ENCODE measurements around the gene TUBGCP4.

TUBGCP4 gene

DNA sequence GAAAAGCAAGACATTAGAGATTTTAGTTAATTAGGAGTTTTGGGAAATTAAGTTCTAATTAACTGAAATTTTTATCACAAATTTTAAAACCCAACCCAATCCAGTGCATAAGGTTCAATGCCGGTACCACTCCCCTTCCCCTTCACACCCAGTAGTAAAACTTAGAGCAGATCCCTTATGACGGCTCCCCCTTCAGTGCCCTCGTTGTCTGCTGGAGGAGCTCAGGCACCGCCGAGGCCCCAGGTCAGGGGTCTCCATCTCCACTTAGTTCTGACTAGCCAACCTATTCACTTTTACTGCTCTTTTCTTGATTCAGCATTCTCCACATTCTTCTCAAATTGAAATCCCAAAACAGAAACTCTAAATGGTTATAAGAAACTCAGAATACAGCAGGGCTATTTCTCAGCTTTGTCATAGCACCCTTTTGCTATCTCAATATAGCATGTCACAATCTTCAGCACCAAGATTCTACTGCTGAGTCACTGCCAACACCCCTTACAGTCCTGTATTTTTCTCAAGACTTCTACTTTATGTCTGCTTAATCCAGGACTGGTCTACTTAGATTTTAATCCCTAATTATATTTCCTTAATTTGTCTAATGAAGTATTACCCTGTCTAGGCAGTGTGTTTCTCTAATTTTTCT, 39.8 kb downstream of the TUBGCP4 start:
- no peaks in the 10 kb centered on the region for H3K27me3 ChIP-seq (ENCODE audit: insufficient read depth, poor library complexity, severe bottlenecking)
- no peak for DNase-seq (ENCODE audit: low read depth in 1 of 2, low spot score in 1 of 2)
- no peak for TF ChIP-seq SPI1 (IDR thresholded peaks at IDR 0.05; ENCODE audit: borderline replicate concordance, low read depth)
- TF ChIP-seq REST (IDR thresholded peaks at IDR 0.05; ENCODE audit: insufficient replicate concordance, low read depth) = no peak
- TF ChIP-seq POLR2AphosphoS5 (IDR thresholded peaks at IDR 0.05; ENCODE audit: low read depth) = no peak
- TF ChIP-seq CTCF (IDR thresholded peaks at IDR 0.05; ENCODE audit: insufficient read depth, low read length) = no peak
- TF ChIP-seq GABPA (IDR thresholded peaks at IDR 0.05; ENCODE audit: low read depth) = no peak
- no peak overlapping the region for H3K4me3 ChIP-seq (replicated peaks; ENCODE audit: insufficient read depth, low read length)
- H3K27ac ChIP-seq (replicated peaks) = no peak overlapping the region

DNA sequence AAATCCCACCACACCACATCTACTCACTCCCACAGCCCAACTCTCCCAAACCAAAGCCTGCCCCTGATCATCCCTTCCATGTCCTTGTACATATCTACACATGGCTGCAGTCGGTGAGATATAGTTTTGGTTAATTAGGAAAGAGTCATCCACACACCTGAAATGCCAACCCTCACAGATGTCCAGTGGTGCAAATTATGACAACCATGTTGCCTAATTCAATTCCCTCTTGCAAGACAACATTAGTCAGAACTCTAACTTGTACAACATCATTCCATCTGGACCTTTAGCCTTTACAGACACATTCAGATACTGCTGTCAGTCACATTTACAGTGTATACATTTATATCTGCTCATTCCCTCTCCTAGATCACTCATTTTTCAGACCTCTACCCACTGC, 41.2 kb downstream of the TUBGCP4 start:
- Histone ChIP-seq H3K27me3 (ENCODE audit: insufficient read depth, poor library complexity, severe bottlenecking) (no peaks in the 10 kb centered on the region), H3K27ac (replicated peaks) (no peak overlapping the region), H3K4me3 (replicated peaks; ENCODE audit: insufficient read depth, low read length) (no peak overlapping the region)
- no peak for DNase-seq (ENCODE audit: low read depth in 1 of 2, low spot score in 1 of 2)
- TF ChIP-seq GABPA (IDR thresholded peaks at IDR 0.05; ENCODE audit: low read depth) = no peak
- no peak for TF ChIP-seq POLR2AphosphoS5 (IDR thresholded peaks at IDR 0.05; ENCODE audit: low read depth)
- TF ChIP-seq SPI1 (IDR thresholded peaks at IDR 0.05; ENCODE audit: borderline replicate concordance, low read depth) = no peak
- TF ChIP-seq REST (IDR thresholded peaks at IDR 0.05; ENCODE audit: insufficient replicate concordance, low read depth) = no peak

- TF ChIP-seq REST (IDR thresholded peaks at IDR 0.05; ENCODE audit: insufficient replicate concordance, low read depth) (no peak), CTCF (IDR thresholded peaks at IDR 0.05; ENCODE audit: insufficient read depth, low read length) (no peak), GABPA (IDR thresholded peaks at IDR 0.05; ENCODE audit: low read depth) (no peak), POLR2AphosphoS5 (IDR thresholded peaks at IDR 0.05; ENCODE audit: low read depth) (no peak), SPI1 (IDR thresholded peaks at IDR 0.05; ENCODE audit: borderline replicate concordance, low read depth) (no peak)
- Histone ChIP-seq H3K4me3 (replicated peaks; ENCODE audit: insufficient read depth, low read length) (no peak overlapping the region), H3K27me3 (ENCODE audit: insufficient read depth, poor library complexity, severe bottlenecking) (no peaks in the 10 kb centered on the region), H3K27ac (replicated peaks) (no peak overlapping the region)
- DNase-seq (ENCODE audit: low read depth in 1 of 2, low spot score in 1 of 2) = no peak
These were observed 43.3 kb downstream of the TUBGCP4 start for GRCh38 chr15:43414196-43414595.

Measured in HL-60 (cell line).